Stimulated activated CD8-positive, alpha-beta memory T cell treated with anti-CD3 and anti-CD28 coated beads, Interleukin-4, amount 100 ng/mL, for 24 hours (primary cell): ENCODE results near the gene CCDC170.

Source experiments
- DNase-seq: peaks from one replicate; pipeline ENCODE4 v3.0.0-alpha.2; 2020; ENCODE audit warnings: low read depth

The CCDC170 gene

DNA sequence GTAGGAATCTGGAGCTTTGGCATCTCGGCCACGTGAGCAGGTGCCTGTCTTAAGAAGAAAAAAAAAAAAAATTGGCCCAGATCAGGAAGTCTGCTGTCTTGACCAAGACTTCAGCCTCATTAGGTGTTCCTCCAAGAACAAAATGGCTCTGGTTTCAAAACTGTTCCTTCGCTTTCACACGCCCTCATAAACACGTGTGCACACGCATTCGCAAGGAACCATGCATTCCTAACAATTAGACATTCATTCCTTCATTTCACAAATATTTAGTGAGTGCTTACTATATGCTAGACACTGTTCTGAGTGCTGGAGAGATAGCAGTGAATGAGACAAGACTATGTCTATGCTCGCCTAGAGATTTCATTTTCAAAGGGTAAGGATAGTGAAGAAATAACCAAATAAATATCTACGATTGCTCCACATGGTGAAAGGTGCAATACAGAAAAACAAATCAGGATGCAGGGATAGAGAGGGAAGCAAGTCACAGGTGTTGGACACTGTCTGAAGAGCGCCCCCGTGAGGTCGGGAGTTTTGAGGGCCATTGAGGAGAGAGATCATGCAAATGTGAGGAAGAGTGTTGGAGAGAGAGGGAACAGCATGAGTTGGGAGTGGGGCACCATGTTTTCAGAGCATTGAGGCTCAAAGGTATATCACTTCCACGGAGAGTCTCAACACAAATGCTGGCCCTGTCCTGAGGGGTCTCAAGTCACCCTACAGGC lies 53.3 kb downstream of the CCDC170 start:
- DNase-seq = no peak

GRCh38 chr6:151548201-151548600 lies 54.4 kb downstream of the CCDC170 start:
- no peak for DNase-seq

GRCh38 chr6:151549790-151550189 lies 56.0 kb downstream of the CCDC170 start:
- no peak for DNase-seq

DNA sequence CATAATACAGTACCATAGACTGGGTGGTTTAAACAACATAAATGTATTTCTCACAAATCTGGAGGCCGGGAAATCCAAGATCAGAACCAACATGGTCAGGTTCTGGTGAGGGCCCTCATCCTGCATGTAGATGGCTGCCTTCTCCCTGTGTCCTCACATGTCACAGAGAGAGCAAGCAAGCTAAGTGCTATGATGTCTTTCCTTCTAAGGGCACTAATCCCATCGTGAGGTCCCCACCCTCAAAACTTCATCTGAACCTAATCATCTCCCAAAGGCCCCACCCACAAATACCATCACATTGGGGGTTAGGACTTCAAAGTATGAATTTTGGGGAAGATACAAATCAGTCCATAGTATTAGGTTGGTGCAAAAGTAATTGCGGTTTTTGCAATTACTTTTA lies 56.8 kb downstream of the CCDC170 start:
- DNase-seq = no peak

DNA sequence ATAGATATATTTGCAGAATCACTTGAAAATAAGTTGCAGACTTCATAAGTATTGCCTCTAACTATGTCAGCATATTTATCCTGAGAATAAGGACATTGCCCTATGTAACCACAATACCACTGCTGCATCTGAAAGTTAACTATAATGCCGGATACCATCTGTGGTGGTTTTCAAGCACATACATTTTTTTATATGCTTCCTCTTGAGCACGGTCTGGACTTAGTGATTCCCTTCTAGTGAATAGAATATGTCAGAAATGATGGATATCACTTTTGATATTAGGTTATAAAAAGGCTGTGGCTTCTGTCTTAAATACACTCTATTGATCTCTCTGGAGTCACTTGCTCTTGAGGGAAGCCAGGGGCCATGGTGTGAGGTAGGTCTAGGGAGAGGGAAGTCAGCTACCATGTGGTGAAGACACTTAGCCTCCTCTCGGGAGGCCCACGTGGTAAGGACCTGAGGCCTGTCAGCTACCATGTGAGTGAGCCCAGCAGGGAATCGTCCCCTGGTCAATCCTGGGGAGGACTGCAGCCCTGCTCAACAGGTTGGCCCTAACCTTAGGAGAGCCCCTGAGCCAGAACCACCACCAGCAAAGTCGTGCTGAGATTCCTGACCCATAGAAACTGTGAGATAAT lies 57.5 kb downstream of the CCDC170 start:
- no peak for DNase-seq

- no peak for DNase-seq
Measured at GRCh38 chr6:151553416-151554165, 59.8 kb downstream of the CCDC170 start.

DNA sequence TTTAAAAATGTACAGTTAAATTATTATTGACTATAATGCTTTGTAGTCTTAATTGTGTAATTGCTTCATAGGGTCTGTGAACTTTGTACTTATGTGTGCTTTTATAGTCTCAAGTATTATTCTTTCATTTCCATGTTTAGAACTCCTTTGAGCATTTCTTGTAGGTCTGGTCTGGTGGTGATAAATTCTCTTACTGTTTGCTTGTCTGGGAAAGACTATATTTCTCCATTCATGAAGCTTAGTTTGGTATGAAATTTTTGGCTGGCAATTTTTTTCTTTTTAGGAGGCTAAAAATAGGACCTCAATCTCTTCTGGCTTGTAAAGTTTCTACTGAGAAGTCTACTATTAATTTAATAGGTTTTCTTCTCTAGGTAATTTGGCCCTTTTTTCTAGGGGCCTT lies 67.4 kb downstream of the CCDC170 start:
- DNase-seq = no peak

- DNase-seq = no peak
Measured at GRCh38 chr6:151564654-151565053, 70.8 kb downstream of the CCDC170 start.

DNA sequence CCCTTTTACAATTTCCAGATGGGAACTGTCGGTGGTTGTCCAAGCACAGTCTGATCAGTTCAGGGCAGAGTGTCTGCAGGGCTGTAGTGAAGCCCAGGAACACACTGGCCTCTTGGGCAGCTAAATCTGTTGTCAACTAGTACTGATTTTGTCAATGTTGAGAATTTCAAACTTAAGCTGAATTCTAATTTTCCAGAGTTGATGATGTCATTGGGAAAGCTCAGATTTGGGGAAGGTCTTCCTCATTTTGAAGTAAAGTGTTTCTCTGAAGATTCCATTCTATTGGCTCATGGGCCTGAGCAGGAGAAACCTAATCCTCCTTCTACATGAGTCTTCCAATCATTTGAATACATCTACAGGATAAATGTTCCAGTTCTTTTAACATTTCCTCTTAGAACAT lies 72.1 kb downstream of the CCDC170 start:
- no peak for DNase-seq

GRCh38 chr6:151566557-151566956 lies 72.7 kb downstream of the CCDC170 start:
- DNase-seq = no peak

DNA sequence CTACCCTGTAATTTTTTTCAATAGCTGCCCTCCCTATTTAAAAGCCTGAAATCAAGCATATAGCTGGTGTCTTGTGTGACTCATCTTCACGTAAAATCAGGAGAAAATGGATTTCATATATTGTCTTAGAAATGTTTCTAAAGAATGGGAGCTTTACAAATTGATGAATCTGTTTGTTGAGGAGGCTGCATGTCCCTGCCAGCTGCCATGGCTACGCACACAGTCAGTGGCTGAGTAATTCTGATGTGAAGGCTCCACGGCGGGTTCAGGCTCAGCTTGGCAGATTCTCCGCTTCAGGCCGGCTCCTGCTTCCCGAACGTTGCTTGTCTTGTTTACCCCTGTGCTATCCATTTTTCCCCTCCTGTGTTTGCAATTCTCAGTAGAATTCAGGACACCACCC lies 82.8 kb downstream of the CCDC170 start:
- no peak for DNase-seq

DNA sequence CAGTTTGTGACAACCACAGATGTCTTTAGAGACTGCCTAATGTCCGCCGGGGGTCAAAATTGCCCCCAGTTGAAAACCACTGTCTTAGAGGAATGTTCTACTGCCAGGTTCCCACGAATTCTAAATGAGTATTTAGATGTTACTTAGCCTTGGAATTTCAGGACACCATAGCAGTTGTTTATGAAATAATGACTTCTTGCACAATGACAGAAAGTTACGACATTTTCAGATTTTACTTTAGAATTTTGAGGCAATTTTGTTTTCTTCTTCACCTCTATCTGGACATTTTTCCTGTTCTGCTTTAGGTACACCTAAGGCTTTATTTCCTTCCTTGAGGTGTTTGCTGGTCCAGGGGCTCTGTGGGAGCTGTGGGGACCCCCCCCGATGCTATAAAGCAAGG lies 83.4 kb downstream of the CCDC170 start:
- DNase-seq = no peak

- no peak for DNase-seq
Measured at GRCh38 chr6:151585741-151586140, 91.9 kb downstream of the CCDC170 start.

GRCh38 chr6:151589667-151590066 lies 95.8 kb downstream of the CCDC170 start:
- DNase-seq = no peak

GRCh38 chr6:151590742-151591141 lies 96.9 kb downstream of the CCDC170 start:
- no peak for DNase-seq

DNA sequence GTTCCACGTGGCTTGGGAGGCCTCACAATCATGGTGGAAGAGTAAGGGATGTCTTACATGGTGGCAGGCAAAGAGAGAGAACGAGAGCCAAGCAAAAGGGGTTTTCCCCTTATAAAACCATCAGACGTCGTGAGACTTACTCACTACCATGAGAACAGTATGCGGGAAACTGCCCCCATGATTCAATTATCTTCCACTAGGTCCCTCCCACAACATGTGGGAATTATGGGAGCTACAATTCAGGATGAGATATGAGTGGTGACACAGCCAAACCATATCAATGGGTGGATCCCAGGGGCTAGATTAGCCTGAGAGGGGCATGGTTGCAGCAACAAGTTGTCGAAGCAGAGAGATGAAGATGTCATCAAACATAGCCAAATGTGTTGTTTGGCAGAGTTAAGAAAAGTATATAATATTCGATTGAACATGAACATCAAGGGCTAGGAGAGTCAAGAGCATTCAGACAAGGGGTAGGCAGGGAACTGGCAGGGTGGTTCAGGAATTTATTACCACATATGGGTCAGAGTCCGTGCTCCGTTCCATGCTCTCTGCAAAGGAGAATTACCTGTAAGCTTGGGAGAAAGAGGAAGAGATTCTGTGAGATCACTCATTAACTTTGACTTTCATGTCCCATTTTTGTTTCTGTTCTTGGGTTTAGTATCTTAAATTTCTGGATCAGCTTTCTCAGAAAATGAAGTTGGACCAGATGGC lies 98.8 kb downstream of the CCDC170 start:
- DNase-seq = no peak

DNA sequence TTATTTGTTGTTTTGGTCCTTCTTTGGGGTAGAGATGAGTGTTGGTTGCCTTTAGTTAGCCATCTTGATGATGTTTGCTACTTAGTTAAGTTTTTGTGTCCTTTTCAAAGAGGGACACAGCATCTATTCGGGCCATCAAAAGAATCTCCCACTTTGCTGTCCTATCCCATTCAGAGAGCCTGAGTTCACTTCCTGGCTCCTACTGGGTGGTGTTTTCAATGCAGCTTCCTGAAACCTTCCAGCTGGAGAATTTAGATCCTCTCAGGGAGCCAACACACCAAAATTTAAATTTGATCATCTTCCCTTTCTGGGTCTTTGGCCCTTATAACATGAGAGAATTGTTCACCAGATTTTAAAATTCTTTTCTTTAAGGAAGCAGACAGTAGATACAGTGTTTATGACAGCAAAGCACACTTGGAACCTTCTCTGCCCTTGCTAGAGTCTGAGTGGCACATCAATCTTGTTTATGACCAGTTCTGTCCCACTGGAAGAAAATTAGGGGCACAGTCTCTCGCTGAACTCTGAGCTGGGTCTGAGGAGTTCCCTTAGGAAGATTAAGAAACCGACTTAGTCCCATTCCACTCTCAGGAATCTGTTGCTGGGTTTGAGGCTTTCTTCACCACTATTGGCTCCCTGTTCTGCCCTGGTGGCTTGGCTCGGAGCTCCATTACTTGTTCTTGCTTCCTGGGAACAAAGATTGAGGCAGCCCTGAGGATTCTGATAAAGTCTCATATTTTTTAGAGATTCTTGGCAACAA lies 115.5 kb downstream of the CCDC170 start:
- no peak for DNase-seq

DNA sequence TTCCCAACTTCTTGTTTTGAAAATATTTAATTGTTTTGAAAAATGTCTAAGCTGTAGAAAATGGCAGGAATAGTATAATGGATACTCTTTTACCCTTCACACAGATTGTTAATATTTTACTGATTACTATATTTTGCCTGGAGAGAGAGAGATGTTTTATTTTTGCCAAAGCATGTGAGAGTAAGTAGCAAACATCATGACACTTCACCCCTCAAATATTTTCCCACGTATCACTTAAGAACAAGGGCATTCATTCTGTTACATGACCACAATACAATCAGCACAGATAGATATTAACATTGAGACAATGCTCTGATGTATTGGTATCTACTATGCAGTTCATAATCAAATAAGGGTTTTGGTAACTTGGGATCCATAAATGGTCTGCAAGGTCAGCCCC lies 116.5 kb downstream of the CCDC170 start:
- DNase-seq = no peak

DNA sequence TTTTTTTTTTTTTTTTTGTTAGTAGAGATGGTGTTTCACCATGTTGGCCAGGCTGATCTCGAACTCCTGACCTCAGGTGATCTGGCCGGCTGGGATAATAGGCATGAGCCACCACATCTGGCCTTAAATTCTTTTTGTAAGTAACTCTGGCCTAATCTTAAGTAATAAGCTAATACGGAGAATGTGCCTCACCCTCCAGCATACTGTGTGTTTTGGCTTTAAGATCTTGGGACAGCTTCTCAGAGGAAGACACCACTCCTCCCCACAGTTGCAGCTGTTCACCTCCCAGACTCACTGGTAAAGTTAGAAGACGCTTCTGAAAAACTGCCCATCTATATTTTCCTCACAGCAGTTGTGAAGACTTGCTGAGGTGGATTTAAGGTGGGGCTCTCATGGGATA lies 120.8 kb downstream of the CCDC170 start:
- no peak for DNase-seq

DNA sequence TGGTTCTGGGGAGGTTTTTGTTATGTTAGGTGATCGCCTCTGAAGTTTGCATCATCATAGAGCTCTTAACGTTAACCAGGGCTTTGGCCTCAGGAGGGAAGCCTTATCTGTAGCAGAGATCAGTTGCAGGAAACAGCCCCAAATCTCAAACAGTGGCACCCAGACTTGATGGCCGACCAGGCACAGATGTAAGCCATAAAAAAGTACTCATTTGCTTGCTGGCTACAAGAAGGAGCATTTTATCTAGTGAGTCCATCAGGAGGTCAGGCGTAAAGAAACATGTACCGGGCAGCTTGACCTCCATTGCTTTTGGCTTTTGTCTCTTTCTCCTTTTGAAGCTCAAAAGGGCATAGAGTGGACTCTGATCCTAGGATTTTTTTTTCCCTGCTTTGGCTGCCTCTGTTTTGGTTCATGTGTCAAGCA lies 122.3 kb downstream of the CCDC170 start:
- no peak for DNase-seq

GRCh38 chr6:151616600-151616999 lies 122.8 kb downstream of the CCDC170 start:
- DNase-seq = no peak

GRCh38 chr6:151617539-151617938 lies 123.7 kb downstream of the CCDC170 start:
- DNase-seq = no peak
